Frontal cortex (tissue), 4 donors: ENCODE data around the gene MYOCD. TPM values are rescaled to one million over a fixed set of nuclear protein-coding genes. Genes with fewer than 3 reads are reported as not detected.
"Not testable (repeated sequence)": the region's sequence is repeated elsewhere in the genome, so short reads cannot be mapped to it uniquely, and the experiment has no call there.

ENCODE experiments used
- DNase-seq, 2 donors: peaks; one replicate each; pipeline ENCODE4 v3.0.0; 2012; ENCODE audit warnings: low spot score in 2 of 2
- FAIRE-seq: peaks from 2 replicates; lab custom pipeline; 2012; peaks lifted over from hg19 to GRCh38; lab: Jason Lieb, UNC
- total RNA-seq: library from RNA; depleted of rRNA; stranded (reverse); fragments of >200 nt; gene quantifications from one replicate; pipeline ENCODE4 v1.2.3, GENCODE V29; 2014
- donor health status: control.
- donor health status: control.
- donor health status: control.

MYOCD gene
- 0.41 TPM for total RNA-seq

- no peak for FAIRE-seq
- DNase-seq = peak; percentile 20 to 48
Observed at GRCh38 chr17:12665263-12666210, at the start of gene MYOCD. Gene MYOCD, plus strand, starts transcription at chr17:12665890. Its CDS starts 299 bp downstream, at chr17:12666189.

DNA sequence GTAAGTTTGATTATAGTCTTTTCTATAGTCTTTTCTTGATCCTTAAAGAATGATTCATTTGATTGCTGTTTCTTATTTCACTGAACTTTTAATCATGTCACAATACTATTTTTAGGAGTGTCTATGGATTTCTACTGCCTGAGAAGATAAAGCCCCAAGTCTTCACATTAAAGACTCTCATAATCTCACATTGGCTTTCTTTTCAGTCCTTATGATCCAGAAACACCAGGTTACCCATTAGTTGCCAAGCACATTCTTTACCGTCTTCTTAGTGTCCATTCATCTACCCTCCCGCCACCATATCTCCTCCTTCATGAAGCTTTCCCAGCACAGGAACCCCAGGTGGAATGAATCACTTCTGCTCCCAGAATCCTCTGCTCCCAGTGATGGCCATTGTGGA lies 49.5 kb upstream of the MYOCD start:
- no peak for DNase-seq
- no peak for FAIRE-seq

- FAIRE-seq (no peak), DNase-seq (no peak)
Observed at GRCh38 chr17:12618557-12618956, 47.1 kb upstream of the MYOCD start.

DNA sequence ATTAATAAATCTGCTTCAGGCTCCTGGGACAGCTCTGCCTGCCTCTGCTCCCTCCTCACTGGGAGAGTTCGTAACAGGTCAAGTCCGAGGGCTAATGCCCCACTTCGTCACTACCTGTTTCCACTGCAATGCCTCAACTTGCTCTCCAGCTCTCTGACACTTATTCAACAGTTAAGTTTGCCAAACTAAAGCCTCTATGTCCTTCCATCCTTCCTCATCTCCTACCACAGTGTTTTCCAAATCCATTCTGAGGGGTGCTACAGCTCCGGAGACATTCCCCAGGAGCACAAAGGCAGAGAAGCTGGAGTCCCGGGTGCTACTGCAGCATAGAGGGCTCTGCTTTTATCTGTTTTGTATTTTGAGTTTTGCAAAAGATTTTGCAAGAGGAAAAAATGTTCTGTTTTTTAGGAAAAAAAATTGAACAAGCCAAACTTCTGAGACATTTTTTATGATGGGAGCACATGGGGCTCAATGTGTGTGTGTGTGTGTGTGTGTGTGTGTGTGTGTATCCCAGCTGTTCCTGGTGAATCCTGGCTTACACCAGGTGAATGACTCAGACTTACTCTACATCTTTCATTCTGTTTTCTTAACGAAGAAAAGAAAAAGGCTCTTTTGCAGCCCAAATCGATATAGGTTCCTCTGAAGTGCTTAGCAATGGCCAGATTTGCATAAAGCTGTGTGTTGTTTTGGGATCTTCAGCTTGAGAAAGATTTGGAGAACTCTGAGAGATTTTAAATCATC lies 46.1 kb upstream of the MYOCD start:
- DNase-seq (no peak), FAIRE-seq (no peak)

DNA sequence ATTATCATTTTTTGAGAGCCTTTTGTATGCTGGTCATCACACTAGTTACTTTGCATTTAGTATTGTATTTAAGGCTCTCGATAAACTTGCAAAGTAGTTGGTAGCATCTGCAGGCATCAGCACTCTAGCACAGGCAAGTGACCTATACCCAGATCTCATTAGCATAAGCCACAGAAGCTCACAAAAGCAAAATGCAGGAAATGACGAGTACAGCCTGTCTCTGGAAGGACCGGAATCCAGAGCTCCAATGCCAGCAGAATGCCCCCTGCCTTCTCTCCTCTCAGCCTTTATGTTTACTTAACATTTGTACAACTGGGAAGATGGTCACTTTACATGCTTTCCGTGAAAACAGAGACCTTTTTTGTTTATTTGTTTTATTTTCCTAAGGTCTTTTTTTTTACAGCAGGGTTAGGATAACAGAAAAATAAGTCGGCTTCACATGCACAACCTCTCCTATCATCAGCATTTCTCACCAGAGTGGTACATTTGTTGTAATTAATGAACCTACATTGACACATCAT lies 45.4 kb upstream of the MYOCD start:
- DNase-seq (no peak), FAIRE-seq (no peak)

GRCh38 chr17:12622726-12623125 lies 43.0 kb upstream of the MYOCD start:
- no peak for DNase-seq
- FAIRE-seq = no peak

GRCh38 chr17:12623220-12623848 lies 42.4 kb upstream of the MYOCD start:
- DNase-seq = no peak
- no peak for FAIRE-seq

DNA sequence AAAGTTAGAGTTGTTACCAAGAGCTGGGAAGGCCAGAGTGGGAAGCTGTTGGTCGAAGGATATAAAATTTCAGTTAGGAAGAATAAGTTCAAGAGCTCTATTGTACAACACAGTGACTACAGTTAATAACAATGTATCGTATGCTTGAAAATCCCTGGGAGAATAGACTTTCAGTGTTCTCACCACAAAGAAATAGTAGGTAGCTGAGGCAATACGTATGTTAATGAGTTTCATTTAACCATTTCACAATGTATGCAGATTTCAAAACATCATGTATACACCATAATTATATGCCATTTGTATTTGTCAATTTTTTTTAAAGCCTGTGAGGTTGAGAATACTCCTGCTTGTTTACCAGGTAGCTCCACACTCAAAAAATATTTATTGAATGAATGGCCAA lies 41.5 kb upstream of the MYOCD start:
- DNase-seq (no peak), FAIRE-seq (no peak)

DNA sequence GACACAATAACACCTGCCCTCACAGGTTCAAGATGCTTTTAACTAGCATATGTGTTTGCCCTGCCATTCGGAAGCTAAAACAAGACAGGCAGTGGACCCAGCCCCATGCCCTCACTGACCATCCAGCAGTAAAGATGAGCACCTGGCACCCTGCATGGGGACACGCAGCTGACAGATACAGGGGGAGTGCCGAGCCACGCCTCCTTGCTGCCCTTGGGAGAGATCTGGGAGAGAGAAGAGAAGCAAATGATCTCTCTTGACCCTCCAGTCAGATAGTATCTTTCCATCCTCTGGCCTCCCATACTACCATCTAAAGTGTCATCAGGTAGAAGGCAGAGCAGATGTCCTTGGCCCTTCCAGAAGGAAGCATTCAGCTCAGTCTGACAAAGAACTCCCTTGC lies 40.6 kb upstream of the MYOCD start:
- FAIRE-seq (no peak), DNase-seq (no peak)

- DNase-seq (no peak), FAIRE-seq (no peak)
Observed at GRCh38 chr17:12627177-12627629, 38.5 kb upstream of the MYOCD start.

DNA sequence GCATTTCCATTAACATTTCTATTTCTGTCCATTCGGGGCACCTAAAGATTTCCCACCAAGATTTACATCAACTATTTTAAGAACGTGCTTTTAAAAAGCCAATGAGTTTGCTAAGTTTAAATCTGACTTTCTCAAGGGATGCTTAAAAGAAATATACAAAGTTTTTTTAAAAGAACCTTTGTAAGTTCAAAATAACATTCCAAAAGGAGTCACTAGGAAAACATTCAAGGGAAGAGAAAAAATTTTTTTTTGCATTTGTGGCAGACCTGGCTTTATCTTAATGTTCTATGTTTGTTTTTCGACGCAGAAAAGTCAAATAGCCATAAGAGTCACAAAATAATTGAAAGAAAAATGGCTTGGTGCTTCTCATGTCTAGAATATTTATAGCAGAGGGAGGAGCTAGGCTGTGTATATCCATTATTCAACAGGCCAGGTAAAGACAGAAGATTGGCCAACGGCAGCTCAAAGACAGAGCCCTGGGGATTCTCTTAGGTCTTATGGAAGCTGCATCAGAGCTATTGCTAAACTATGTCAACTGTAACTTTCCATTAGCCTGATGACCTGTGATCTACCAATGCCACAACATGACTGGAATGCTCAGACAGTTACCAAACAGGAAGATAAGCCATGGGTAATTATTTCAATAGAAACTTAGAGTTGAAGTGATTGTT lies 37.8 kb upstream of the MYOCD start:
- DNase-seq (no peak), FAIRE-seq (no peak)

GRCh38 chr17:12631076-12631475 lies 34.6 kb upstream of the MYOCD start:
- DNase-seq (no peak), FAIRE-seq (no peak)

DNA sequence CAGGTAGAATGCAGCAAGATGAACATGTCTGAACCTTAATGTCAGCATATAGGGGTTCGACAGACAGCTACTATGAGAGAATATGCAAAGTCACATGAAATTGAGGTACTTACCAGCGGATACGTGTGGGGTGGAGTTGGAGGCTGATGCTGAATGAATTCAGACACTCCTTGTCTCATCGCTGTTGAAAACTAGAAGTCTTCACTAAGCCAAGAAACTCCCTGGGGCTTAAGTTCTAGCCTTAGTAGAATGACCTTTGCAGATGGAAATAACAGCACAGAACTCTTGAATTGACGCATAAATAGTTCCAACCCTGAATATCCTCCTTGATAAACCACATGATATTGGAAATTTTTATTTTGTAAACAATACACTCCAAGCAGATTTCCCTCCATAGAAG lies 32.9 kb upstream of the MYOCD start:
- DNase-seq = no peak
- FAIRE-seq = no peak

DNA sequence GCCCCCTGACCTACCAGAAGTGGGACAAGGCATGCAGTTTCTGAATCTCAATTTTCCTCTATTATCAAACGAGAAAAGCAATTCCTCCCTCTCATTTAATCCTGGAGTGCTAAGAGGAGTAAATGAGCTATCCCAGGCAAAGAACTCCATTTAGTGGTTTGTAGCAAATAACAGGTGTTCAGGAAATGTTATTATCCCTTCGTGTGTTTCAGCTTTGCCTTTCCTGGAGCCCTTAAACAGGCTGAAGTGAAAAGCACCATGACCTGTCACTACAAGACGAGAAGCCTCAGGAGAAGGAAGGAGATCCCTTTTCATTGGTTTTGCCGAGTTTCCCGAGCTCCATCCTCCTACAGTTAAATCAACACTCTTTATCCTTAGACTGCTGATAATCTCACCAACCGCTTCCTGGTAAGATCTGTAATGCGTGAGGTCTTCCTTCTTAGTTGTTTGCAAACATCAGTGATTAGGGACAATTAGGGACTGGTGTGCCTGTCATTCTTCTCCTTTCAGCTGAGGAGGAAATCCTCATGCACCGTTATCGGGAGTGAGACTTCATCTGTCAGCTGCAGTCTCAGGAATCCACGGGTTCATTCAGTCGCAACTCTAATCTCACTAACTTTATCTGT lies 30.8 kb upstream of the MYOCD start:
- FAIRE-seq = no peak
- no peak for DNase-seq

- not testable (repeated sequence) for FAIRE-seq, DNase-seq
Observed at GRCh38 chr17:12635996-12636395, 29.7 kb upstream of the MYOCD start.

- DNase-seq = no peak
- FAIRE-seq = no peak
Observed at GRCh38 chr17:12637015-12637414, 28.7 kb upstream of the MYOCD start.

- FAIRE-seq = no peak
- DNase-seq = no peak
Observed at GRCh38 chr17:12637745-12638651, 27.7 kb upstream of the MYOCD start.

DNA sequence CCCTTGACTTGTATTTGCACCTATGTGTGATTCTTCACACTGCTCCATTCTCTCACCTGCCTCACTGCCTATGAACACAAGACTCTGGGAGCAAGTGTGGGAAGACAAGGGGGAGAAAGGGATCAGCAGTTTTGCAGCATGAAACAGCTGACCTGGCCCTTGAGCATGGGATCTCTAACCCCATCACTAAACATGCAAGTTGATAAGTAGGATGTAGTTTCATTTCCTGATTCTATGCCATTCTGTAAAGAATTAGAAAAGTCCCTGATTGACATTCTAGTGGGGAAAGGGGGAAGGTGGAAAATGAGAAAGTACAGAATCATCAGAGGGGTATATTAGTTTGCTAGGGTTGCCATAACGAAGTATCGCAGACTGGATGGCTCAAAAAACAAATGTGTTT lies 25.3 kb upstream of the MYOCD start:
- DNase-seq = no peak
- FAIRE-seq = no peak
